Sigmoid colon (tissue), 4 donors: Measurements from ENCODE around the gene CACNG3.

Source experiments
- CTCF ChIP-seq, 4 experiments: fragments of 450-650 bp in 3 of 4; fragments of 200-600 bp in 1 of 4; IDR thresholded peaks; one replicate each; pipeline ENCODE4 v1.5.1; 2016 to 2019; ENCODE audit warnings: antibody characterized with exemption in 4 of 4, mild to moderate bottlenecking in 3 of 4, moderate library complexity in 2 of 4
- POLR2A ChIP-seq, 2 donors: fragments of 450-650 bp; IDR thresholded peaks; one replicate each; pipeline ENCODE4 v1.6.1; 2016; ENCODE audit warnings: antibody characterized with exemption in 2 of 2, mild to moderate bottlenecking in 2 of 2, moderate library complexity in 2 of 2
- POLR2AphosphoS5 ChIP-seq, 4 donors: sonication (generic); formaldehyde crosslinking; IDR thresholded peaks; one replicate each; pipeline ENCODE4 v1.6.1; 2017; ENCODE audit warnings: antibody characterized with exemption in 4 of 4

GRCh38 chr16:24372824-24373223, 116.7 kb downstream of the CACNG3 start:
- no peak for TF ChIP-seq CTCF (IDR thresholded peaks at IDR 0.05)
- TF ChIP-seq POLR2AphosphoS5 (IDR thresholded peaks at IDR 0.05): no peak
- TF ChIP-seq POLR2A (IDR thresholded peaks at IDR 0.05): no peak
